ENCODE data around the gene PHACTR4.
A peak's percentile ranks its signal among the peaks of the same experiment; 100 is the strongest.
"Not testable (repeated sequence)": the region's sequence is repeated elsewhere in the genome, so short reads cannot be mapped to it uniquely, and the experiment has no call there.

Gene PHACTR4

GRCh38 chr1:28436211-28436769 lies 66.8 kb downstream of the PHACTR4 start:
- no peak for DNase-seq (ENCODE audit: low read depth in 2 of 2)

- peak in 1 of 2 experiments; percentile 35 for DNase-seq (ENCODE audit: low read depth in 2 of 2)
Measured at GRCh38 chr1:28437264-28437923, 67.9 kb downstream of the PHACTR4 start.

GRCh38 chr1:28437924-28438699 lies 68.6 kb downstream of the PHACTR4 start:
- peak; percentile 84 to 85 for DNase-seq (ENCODE audit: low read depth in 2 of 2)

GRCh38 chr1:28439320-28439719 lies 69.8 kb downstream of the PHACTR4 start:
- no peak for DNase-seq (ENCODE audit: low read depth in 2 of 2)

GRCh38 chr1:28441674-28442073 lies 72.1 kb downstream of the PHACTR4 start:
- DNase-seq (ENCODE audit: low read depth in 2 of 2) = no peak

GRCh38 chr1:28443550-28443949 lies 74.0 kb downstream of the PHACTR4 start:
- DNase-seq (ENCODE audit: low read depth in 2 of 2) = no peak

GRCh38 chr1:28447679-28448078 lies 78.1 kb downstream of the PHACTR4 start:
- no peak for DNase-seq (ENCODE audit: low read depth in 2 of 2)

GRCh38 chr1:28448094-28448611 lies 78.6 kb downstream of the PHACTR4 start:
- not testable (repeated sequence) for DNase-seq (ENCODE audit: low read depth in 2 of 2)

- no peak for DNase-seq (ENCODE audit: low read depth in 2 of 2)
Measured at GRCh38 chr1:28449904-28450303, 80.4 kb downstream of the PHACTR4 start.

- DNase-seq (ENCODE audit: low read depth in 2 of 2) = no peak
Measured at GRCh38 chr1:28450561-28450960, 81.0 kb downstream of the PHACTR4 start.

- DNase-seq (ENCODE audit: low read depth in 2 of 2) = no peak
Measured at GRCh38 chr1:28451011-28451410, 81.5 kb downstream of the PHACTR4 start.

- DNase-seq (ENCODE audit: low read depth in 2 of 2) = peak; percentile 42 to 52
Measured at GRCh38 chr1:28456078-28456477, 86.5 kb downstream of the PHACTR4 start.

GRCh38 chr1:28457678-28458077 lies 88.1 kb downstream of the PHACTR4 start:
- no peak for DNase-seq (ENCODE audit: low read depth in 2 of 2)

GRCh38 chr1:28458237-28459228 lies 89.0 kb downstream of the PHACTR4 start:
- DNase-seq (ENCODE audit: low read depth in 2 of 2) = no peak

- DNase-seq (ENCODE audit: low read depth in 2 of 2) = no peak
Measured at GRCh38 chr1:28466226-28466778, 96.8 kb downstream of the PHACTR4 start.

- DNase-seq (ENCODE audit: low read depth in 2 of 2) = no peak
Measured at GRCh38 chr1:28470146-28470545, 100.6 kb downstream of the PHACTR4 start.

GRCh38 chr1:28479497-28479896 lies 110.0 kb downstream of the PHACTR4 start:
- not testable (repeated sequence) for DNase-seq (ENCODE audit: low read depth in 2 of 2)

- no peak for DNase-seq (ENCODE audit: low read depth in 2 of 2)
Measured at GRCh38 chr1:28480308-28480707, 110.8 kb downstream of the PHACTR4 start.

GRCh38 chr1:28482138-28482537 lies 112.6 kb downstream of the PHACTR4 start:
- DNase-seq (ENCODE audit: low read depth in 2 of 2) = no peak

- no peak for DNase-seq (ENCODE audit: low read depth in 2 of 2)
Measured at GRCh38 chr1:28482702-28483101, 113.2 kb downstream of the PHACTR4 start.

- DNase-seq (ENCODE audit: low read depth in 2 of 2) = no peak
Measured at GRCh38 chr1:28494737-28495136, 125.2 kb downstream of the PHACTR4 start.

Measured in fibroblast of skin of left quadriceps (primary cell).